Mesendoderm (in vitro differentiated cells): Measurements from ENCODE around the gene KCNMB3.
"Not testable (repeated sequence)": the region's sequence is repeated elsewhere in the genome, so short reads cannot be mapped to it uniquely, and the experiment has no call there.

Source experiments
- DNase-seq: peaks from one replicate; pipeline ENCODE4 v3.0.0; 2013
- H2AK5ac ChIP-seq: 2 replicates; pipeline ENCODE4 v1.6.1; 2013; ENCODE audit warnings: low read length, inconsistent platforms
- H2BK120ac ChIP-seq: 2 replicates; pipeline ENCODE4 v1.6.1; 2013; ENCODE audit warnings: low read depth, mild to moderate bottlenecking, low read length, moderate library complexity, mixed read lengths
- H2BK15ac ChIP-seq: replicated peaks from 2 replicates; pipeline ENCODE4 v1.6.1; 2013; ENCODE audit warnings: low read depth, mild to moderate bottlenecking, moderate library complexity
- H2BK5ac ChIP-seq: 2 replicates; pipeline ENCODE4 v1.6.1; 2013; ENCODE audit warnings: low read length, inconsistent platforms
- H3K18ac ChIP-seq: 2 replicates; pipeline ENCODE4 v1.6.1; 2013; ENCODE audit warnings: mild to moderate bottlenecking, low read length, mixed read lengths
- H3K23ac ChIP-seq: one replicate; pipeline ENCODE4 v1.6.1; 2013; ENCODE audit warnings: low read length
- H3K27ac ChIP-seq: 2 replicates; pipeline ENCODE4 v1.5.1; 2013; ENCODE audit warnings: low read depth, mild to moderate bottlenecking, inconsistent platforms, low read length, moderate library complexity
- H3K27me3 ChIP-seq: 2 replicates; pipeline ENCODE4 v1.6.1; 2013; ENCODE audit warnings: low read length, control low read depth, mild to moderate bottlenecking, inconsistent platforms; ENCODE audit not compliant: insufficient read depth, poor library complexity
- H3K36me3 ChIP-seq: 2 replicates; pipeline ENCODE4 v1.6.1; 2013; ENCODE audit warnings: low read length, inconsistent platforms; ENCODE audit not compliant: control insufficient read depth, insufficient read depth
- H3K4ac ChIP-seq: one replicate; pipeline ENCODE4 v1.6.1; 2013; ENCODE audit warnings: low read depth, mild to moderate bottlenecking, low read length, moderate library complexity
- H3K4me1 ChIP-seq: 2 replicates; pipeline ENCODE4 v1.6.1; 2013; ENCODE audit warnings: low read depth, low read length, inconsistent platforms; ENCODE audit not compliant: control insufficient read depth
- H3K4me2 ChIP-seq: 2 replicates; pipeline ENCODE4 v1.6.1; 2013; ENCODE audit warnings: low read length
- H3K4me3 ChIP-seq: 2 replicates; pipeline ENCODE4 v1.5.1; 2013; ENCODE audit warnings: mild to moderate bottlenecking, low read length
- H3K56ac ChIP-seq: one replicate; pipeline ENCODE4 v1.6.1; 2013; ENCODE audit warnings: low read length
- H3K79me1 ChIP-seq: 2 replicates; pipeline ENCODE4 v1.6.1; 2013; ENCODE audit warnings: low read length, inconsistent platforms
- H3K79me2 ChIP-seq: 2 replicates; pipeline ENCODE4 v1.6.1; 2013; ENCODE audit warnings: mild to moderate bottlenecking, low read length; ENCODE audit not compliant: control insufficient read depth, insufficient read depth
- H3K9ac ChIP-seq: 2 replicates; pipeline ENCODE4 v1.6.1; 2013; ENCODE audit warnings: low read length, inconsistent platforms
- H4K5ac ChIP-seq: one replicate; pipeline ENCODE4 v1.6.1; 2013; ENCODE audit warnings: low read length
- H4K8ac ChIP-seq: one replicate; pipeline ENCODE4 v1.6.1; 2013; ENCODE audit warnings: low read depth, mild to moderate bottlenecking, control low read depth, low read length, moderate library complexity
- WGBS: extraction: QIAGEN DNeasy Blood & Tissue Kit; methylation state at CpG from one replicate; pipeline ENCODE4 v1.1.7; 2013; ENCODE audit warnings: low lambda C conversion rate, missing lambda C conversion rate; ENCODE audit not compliant: insufficient coverage; ENCODE audit errors: extremely low coverage; 5-methylcytosine and 5-hydroxymethylcytosine counted together

KCNMB3 gene

DNA sequence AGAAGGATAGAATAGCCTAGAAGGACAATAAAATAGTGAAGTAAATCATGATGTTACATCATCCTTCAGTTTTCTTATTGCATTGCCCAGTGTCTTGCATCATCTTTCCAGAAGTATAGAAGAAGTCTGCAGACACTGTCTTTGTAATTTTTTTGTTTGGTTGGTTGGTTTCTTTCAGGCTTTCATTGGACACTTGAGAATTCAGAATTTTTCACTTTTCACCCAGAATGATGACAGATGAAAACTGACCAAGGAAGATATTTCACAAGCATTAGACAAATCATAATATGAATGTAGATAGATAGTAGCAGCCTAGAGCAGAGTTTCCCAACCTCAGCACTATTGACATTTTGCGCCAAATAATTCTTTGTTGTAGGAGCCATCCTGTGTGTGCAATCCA is 35.4 kb downstream of the KCNMB3 start:
- not testable (repeated sequence) for H4K8ac ChIP-seq, H3K4me1 ChIP-seq, H2BK120ac ChIP-seq, H3K56ac ChIP-seq, H3K79me2 ChIP-seq, H2AK5ac ChIP-seq, DNase-seq, H3K18ac ChIP-seq, H3K4me3 ChIP-seq, H2BK5ac ChIP-seq, H3K23ac ChIP-seq, H3K27ac ChIP-seq, H2BK15ac ChIP-seq, H3K4me2 ChIP-seq, H4K5ac ChIP-seq, H3K36me3 ChIP-seq, H3K9ac ChIP-seq, H3K27me3 ChIP-seq, H3K79me1 ChIP-seq, H3K4ac ChIP-seq
- WGBS: no CpG with 5 or more reads among the region's 1 CpG

- no peak overlapping the region for H3K9ac ChIP-seq
- H3K4me3 ChIP-seq: no peak overlapping the region
- no peak overlapping the region for H3K18ac ChIP-seq
- H2AK5ac ChIP-seq: no peak overlapping the region
- H4K5ac ChIP-seq: no peak overlapping the region
- H3K79me2 ChIP-seq: no peaks in the 10 kb centered on the region
- no peak overlapping the region for H3K4ac ChIP-seq
- H3K56ac ChIP-seq: no peak overlapping the region
- H2BK15ac ChIP-seq: no peak overlapping the region
- WGBS: 100% methylated on average over 1 of the region's 2 CpGs
- H2BK5ac ChIP-seq: no peak overlapping the region
- peaks cover 2% of the 10 kb centered on the region for H3K4me1 ChIP-seq
- no peak overlapping the region for H4K8ac ChIP-seq
- H2BK120ac ChIP-seq: no peak overlapping the region
- no peak overlapping the region for H3K27ac ChIP-seq
- H3K79me1 ChIP-seq: no peaks in the 10 kb centered on the region
- H3K4me2 ChIP-seq: no peak overlapping the region
- no peaks in the 10 kb centered on the region for H3K36me3 ChIP-seq
- H3K23ac ChIP-seq: no peak overlapping the region
- DNase-seq: no peak
- H3K27me3 ChIP-seq: no peaks in the 10 kb centered on the region
Observed at GRCh38 chr3:179200790-179201189, 50.1 kb downstream of the KCNMB3 start.

GRCh38 chr3:179196700-179197099 is 54.2 kb downstream of the KCNMB3 start:
- Histone ChIP-seq H4K8ac (no peak overlapping the region), H3K18ac (no peak overlapping the region), H3K36me3 (no peaks in the 10 kb centered on the region), H3K79me2 (peaks cover 4% of the 10 kb centered on the region), H3K4me3 (no peak overlapping the region), H3K4me2 (no peak overlapping the region), H2BK120ac (no peak overlapping the region), H2BK15ac (no peak overlapping the region), H3K4ac (no peak overlapping the region), H3K56ac (no peak overlapping the region), H3K23ac (no peak overlapping the region), H3K27me3 (no peaks in the 10 kb centered on the region), H3K27ac (no peak overlapping the region), H3K9ac (no peak overlapping the region), H3K79me1 (peaks cover 6% of the 10 kb centered on the region), H4K5ac (no peak overlapping the region), H2BK5ac (no peak overlapping the region), H3K4me1 (peaks cover 2% of the 10 kb centered on the region), H2AK5ac (no peak overlapping the region)
- no CpG with 5 or more reads among the region's 4 CpGs for WGBS
- DNase-seq: no peak

- no peaks in the 10 kb centered on the region for H3K27me3 ChIP-seq
- no peak overlapping the region for H4K8ac ChIP-seq
- no peak overlapping the region for H2BK5ac ChIP-seq
- H3K4ac ChIP-seq: no peak overlapping the region
- no peaks in the 10 kb centered on the region for H3K36me3 ChIP-seq
- no peak overlapping the region for H2BK120ac ChIP-seq
- no peak overlapping the region for H3K4me3 ChIP-seq
- no peak overlapping the region for H3K4me2 ChIP-seq
- no CpG with 5 or more reads among the region's 1 CpG for WGBS
- peaks cover 6% of the 10 kb centered on the region for H3K79me1 ChIP-seq
- no peak overlapping the region for H3K18ac ChIP-seq
- H3K27ac ChIP-seq: no peak overlapping the region
- H3K9ac ChIP-seq: no peak overlapping the region
- peaks cover 4% of the 10 kb centered on the region for H3K79me2 ChIP-seq
- no peak overlapping the region for H3K23ac ChIP-seq
- H3K56ac ChIP-seq: no peak overlapping the region
- no peak for DNase-seq
- no peak overlapping the region for H2BK15ac ChIP-seq
- no peak overlapping the region for H4K5ac ChIP-seq
- no peak overlapping the region for H2AK5ac ChIP-seq
- H3K4me1 ChIP-seq: peaks cover 2% of the 10 kb centered on the region
Observed at GRCh38 chr3:179196098-179196497, 54.8 kb downstream of the KCNMB3 start.

DNA sequence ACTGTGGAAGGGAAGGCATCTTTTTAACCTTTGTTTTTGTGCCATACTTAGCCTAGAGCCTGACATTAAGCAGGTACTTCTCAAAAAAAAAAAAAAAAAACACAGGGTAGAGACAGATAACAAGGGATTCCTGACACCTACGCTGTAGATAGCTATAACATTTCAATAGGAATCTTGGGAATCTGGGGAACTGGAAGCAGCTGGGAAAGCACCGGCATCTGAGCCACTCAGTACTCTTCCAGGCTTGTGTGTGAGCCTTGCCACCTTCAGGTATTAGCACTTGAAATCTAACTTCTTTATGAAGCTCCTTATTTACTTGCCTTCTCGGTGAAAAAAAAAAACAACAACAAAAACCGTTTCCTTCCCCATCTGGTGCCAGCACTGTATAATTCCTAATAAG is 56.0 kb downstream of the KCNMB3 start:
- H4K8ac ChIP-seq: no peak overlapping the region
- no peak overlapping the region for H4K5ac ChIP-seq
- no peaks in the 10 kb centered on the region for H3K27me3 ChIP-seq
- H3K79me1 ChIP-seq: peaks cover 9% of the 10 kb centered on the region
- H2BK15ac ChIP-seq: no peak overlapping the region
- no peaks in the 10 kb centered on the region for H3K36me3 ChIP-seq
- peaks cover 6% of the 10 kb centered on the region for H3K4me1 ChIP-seq
- H3K4ac ChIP-seq: no peak overlapping the region
- H3K56ac ChIP-seq: no peak overlapping the region
- H3K27ac ChIP-seq: no peak overlapping the region
- peak; percentile 92 for DNase-seq
- no peak overlapping the region for H3K9ac ChIP-seq
- peaks cover 9% of the 10 kb centered on the region for H3K79me2 ChIP-seq
- no peak overlapping the region for H3K18ac ChIP-seq
- no peak overlapping the region for H3K4me3 ChIP-seq
- no peak overlapping the region for H2BK120ac ChIP-seq
- no peak overlapping the region for H3K23ac ChIP-seq
- H2BK5ac ChIP-seq: no peak overlapping the region
- H3K4me2 ChIP-seq: no peak overlapping the region
- H2AK5ac ChIP-seq: no peak overlapping the region
- no CpG with 5 or more reads among the region's 4 CpGs for WGBS
